GM19468 (cell line): ENCODE results near the gene GPRC5B.

ENCODE experiments used
- ATAC-seq: cut with Tn5 transposase; IDR thresholded peaks from one replicate; pipeline ENCODE4 v1.9.1; 2021; ENCODE audit warnings: mild to moderate bottlenecking, moderate library complexity, moderate number of reproducible peaks; ENCODE audit not compliant: unreplicated experiment; ENCODE audit errors: extremely low read depth

The GPRC5B gene

GRCh38 chr16:19884611-19885450, at the start of gene GPRC5B:
GPRC5B (minus strand) TSS chr16:19884848; CDS start chr16:19872845, 12,003 bp downstream.
- ATAC-seq, result no peak

DNA sequence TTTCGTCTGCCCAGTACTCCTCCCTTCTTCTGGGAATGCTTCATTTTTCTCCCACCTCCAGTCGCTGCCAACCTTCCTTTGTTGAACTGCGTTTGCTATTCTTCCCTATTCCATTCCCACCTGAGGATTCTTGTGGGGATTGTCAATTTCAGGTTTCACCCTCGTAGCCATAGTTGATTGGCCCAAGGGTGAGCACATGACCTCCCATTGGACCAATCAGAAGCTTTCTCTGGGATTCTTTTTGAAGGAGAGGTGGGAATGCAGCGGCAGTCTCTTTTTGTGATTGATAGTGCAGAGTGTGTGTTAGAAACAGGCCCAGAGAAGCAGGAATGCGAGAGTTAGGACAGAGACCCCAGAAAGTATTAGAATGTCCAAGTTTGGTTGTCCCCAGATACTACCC, 49.1 kb upstream of the GPRC5B start:
- ATAC-seq, result no peak

DNA sequence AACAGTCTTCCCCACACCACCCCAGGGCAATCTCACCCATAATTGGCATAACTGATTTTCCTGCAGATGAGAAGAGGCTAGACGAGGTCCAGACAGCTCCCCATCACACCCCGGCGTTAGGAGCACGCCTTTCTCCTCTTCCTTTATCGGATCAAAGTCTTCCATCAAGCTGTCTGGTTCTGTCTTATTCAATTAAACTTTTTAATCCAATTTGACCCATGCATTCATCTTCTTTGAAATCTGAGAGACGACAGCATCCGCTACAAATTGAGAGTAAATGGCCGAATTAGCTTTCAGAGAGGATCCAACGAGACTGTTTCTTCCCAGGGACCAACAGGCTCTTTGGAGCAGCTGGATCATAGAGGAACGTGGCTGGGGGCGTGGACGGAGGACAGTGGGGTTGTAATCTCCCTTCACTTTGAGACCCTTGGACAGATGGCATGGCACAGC, 44.4 kb upstream of the GPRC5B start:
- ATAC-seq, result no peak

GRCh38 chr16:19928432-19928831, 43.8 kb upstream of the GPRC5B start:
- ATAC-seq, result no peak

- ATAC-seq, result no peak
These were observed 42.1 kb upstream of the GPRC5B start for GRCh38 chr16:19926449-19927390.

- no peak for ATAC-seq
These were observed 38.7 kb upstream of the GPRC5B start for GRCh38 chr16:19923396-19923795.

GRCh38 chr16:19919142-19919541, 34.5 kb upstream of the GPRC5B start:
- no peak for ATAC-seq

DNA sequence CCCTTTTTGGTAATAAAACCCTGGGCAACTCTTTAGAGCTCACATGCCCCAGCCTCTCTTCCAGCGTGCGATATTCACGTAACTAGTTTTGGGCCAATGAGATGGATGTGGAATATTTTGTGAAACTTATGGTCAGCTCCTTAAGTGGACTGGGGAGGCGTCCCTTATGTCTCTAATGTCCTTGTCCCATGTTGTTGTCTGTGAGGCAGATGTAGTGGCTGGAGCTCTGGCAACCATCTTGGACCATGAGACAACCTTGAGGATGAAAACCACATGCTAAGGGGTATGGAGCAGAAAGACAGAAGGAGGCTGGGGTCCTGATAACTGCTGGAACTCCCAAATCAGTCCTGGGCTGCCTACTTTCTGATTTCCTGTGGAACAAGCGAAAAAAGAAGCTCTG, 31.4 kb upstream of the GPRC5B start:
- ATAC-seq, result no peak

- ATAC-seq, result no peak
These were observed 30.2 kb upstream of the GPRC5B start for GRCh38 chr16:19914877-19915276.

- ATAC-seq, result no peak
These were observed 28.6 kb upstream of the GPRC5B start for GRCh38 chr16:19913340-19913645.

- no peak for ATAC-seq
These were observed 28.0 kb upstream of the GPRC5B start for GRCh38 chr16:19912455-19913339.

- no peak for ATAC-seq
These were observed 27.3 kb upstream of the GPRC5B start for GRCh38 chr16:19911747-19912454.

DNA sequence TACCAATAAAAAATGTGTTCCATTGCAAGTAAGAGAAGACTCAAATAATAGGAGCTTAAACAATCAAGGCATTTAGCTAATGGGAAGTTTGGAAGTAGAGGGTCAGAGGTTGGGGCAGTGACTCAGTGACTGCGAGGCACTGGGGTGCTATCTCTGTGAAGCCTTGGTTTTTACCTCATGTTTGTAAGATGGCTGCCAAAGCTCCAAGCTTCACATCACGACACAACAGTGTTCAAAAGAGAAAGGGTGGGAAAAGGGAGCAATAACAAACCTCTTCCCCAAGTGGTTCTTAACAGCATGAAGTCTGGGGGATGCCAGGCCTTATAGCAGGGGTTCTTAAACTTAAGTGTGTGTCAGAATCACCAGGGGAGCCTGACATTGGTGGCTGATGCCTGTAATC, 26.6 kb upstream of the GPRC5B start:
- ATAC-seq, result no peak

DNA sequence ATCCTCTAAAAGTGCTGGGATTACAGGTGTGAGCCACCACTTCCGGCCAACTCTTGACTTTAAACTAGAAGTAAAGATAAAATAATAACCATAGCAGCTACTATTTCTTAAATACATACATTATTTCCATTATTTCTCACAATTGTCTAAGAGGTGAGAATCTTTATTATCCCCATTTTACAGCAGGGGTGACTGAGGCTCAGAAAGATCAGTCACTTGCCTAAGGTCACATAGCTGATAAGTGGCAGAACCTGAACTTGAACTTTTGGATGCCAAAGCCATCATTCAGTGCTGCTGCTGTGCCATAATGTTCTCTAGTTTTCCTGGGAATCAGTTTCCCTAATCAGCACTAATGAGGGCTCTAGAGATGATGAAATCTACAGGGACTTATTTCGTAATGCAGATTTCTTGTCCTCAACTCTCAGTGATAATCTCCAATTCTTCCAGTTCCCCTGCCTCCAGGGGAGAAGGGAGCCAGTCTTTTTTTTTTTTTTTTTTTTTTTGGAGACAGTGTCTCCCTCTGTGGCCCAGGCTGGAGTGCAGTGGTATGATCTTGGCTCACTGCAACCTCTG, 25.2 kb upstream of the GPRC5B start:
- ATAC-seq, result no peak

GRCh38 chr16:19908921-19909320, 24.3 kb upstream of the GPRC5B start:
- ATAC-seq, result no peak

- ATAC-seq, result no peak
These were observed 22.7 kb upstream of the GPRC5B start for GRCh38 chr16:19907161-19907992.

DNA sequence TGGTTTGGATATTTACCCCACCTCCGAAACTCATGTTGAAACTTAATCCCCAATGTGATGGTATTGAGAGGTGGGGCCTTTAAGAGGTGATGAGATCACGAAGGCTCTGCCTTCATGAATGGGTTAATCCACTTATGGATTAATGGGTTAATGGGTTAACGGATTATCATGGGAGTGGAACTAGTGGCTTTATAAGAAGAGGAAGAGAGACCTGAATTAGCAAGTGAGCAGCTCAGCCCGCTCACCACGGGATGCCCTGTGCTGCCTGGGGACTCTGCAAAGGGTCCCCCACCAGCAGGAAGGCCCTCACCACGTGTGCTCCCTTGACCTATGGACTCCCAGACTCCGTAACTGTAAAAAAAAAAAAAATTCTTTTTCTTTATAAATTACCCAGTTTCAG, 16.5 kb upstream of the GPRC5B start:
- no peak for ATAC-seq

GRCh38 chr16:19899605-19899955, 14.9 kb upstream of the GPRC5B start:
- ATAC-seq, result no peak
